Measurements from ENCODE around the gene CEP72.
"Not testable (repeated sequence)": the region's sequence is repeated elsewhere in the genome, so short reads cannot be mapped to it uniquely, and the experiment has no call there.

Gene CEP72

GRCh38 chr5:674630-675011 is 62.5 kb downstream of the CEP72 start:
- TF ChIP-seq, protein P1, sequence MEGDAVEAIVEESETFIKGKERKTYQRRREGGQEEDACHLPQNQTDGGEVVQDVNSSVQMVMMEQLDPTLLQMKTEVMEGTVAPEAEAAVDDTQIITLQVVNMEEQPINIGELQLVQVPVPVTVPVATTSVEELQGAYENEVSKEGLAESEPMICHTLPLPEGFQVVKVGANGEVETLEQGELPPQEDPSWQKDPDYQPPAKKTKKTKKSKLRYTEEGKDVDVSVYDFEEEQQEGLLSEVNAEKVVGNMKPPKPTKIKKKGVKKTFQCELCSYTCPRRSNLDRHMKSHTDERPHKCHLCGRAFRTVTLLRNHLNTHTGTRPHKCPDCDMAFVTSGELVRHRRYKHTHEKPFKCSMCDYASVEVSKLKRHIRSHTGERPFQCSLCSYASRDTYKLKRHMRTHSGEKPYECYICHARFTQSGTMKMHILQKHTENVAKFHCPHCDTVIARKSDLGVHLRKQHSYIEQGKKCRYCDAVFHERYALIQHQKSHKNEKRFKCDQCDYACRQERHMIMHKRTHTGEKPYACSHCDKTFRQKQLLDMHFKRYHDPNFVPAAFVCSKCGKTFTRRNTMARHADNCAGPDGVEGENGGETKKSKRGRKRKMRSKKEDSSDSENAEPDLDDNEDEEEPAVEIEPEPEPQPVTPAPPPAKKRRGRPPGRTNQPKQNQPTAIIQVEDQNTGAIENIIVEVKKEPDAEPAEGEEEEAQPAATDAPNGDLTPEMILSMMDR (IDR thresholded peaks at IDR 0.05; ENCODE audit: low read depth, low read length), result no peak
- no peak for DNase-seq (ENCODE audit: low read depth in 2 of 2)

DNA sequence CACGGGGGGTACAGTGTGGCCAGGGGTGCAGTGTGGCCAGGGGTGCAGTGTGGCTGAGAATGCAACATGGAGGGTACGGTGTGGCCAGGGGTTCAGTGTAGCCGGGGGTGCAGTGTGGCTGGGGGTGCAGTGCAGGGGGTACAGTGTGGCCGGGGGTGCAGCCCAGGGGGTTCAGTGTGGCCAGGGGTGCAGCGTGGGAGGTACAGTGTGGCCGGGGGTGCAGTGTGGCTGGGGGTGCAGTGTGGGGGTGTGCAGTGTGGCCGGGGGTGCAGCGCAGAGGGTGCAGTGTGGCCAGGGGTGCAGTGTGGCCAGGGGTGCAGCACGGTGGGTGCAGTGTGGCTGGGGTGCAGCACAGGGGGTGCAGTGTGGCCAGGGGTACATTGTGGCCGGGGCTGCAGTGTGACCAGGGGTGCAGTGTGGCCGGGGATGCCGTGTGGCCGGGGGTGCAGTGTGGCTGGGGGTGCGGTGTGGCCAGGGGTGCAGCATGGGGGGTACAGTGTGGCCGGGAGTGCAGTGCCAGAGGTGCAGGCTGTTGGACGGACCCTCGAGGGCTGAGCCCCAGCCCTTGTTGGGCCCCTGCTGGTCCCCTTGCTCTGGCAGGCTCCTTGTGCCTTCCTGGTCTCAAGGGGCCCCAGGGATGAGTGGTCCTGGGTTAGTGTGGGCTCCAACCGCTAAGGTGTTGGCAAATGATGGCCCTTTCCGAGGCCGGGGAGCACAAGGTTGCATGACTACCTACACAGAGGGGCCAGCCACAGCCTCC is 63.2 kb downstream of the CEP72 start:
- TF ChIP-seq, protein P1 (IDR thresholded peaks at IDR 0.05; ENCODE audit: low read depth, low read length), result no peak
- no peak overlapping the region for H3K4me3 ChIP-seq (replicated peaks in 1 of 2; ENCODE audit: low read depth in 2 of 2, low read length in 2 of 2)
- DNase-seq (ENCODE audit: low read depth in 2 of 2), result no peak

More at GRCh38 chr5:674630-675011, 62.5 kb downstream of the CEP72 start:
- no peak overlapping the region for H3K4me3 ChIP-seq (replicated peaks in 1 of 2; ENCODE audit: low read depth in 2 of 2, low read length in 2 of 2)

- no peak overlapping the region for H3K4me3 ChIP-seq (replicated peaks in 1 of 2; ENCODE audit: low read depth in 2 of 2, low read length in 2 of 2)
- no peak for DNase-seq (ENCODE audit: low read depth in 2 of 2)
- TF ChIP-seq, protein P1 (IDR thresholded peaks at IDR 0.05; ENCODE audit: low read depth, low read length), result no peak
Observed at GRCh38 chr5:675871-676698, 63.9 kb downstream of the CEP72 start.

- no peak for DNase-seq (ENCODE audit: low read depth in 2 of 2)
- TF ChIP-seq, protein P1 (IDR thresholded peaks at IDR 0.05; ENCODE audit: low read depth, low read length), result no peak
- H3K4me3 ChIP-seq (replicated peaks in 1 of 2; ENCODE audit: low read depth in 2 of 2, low read length in 2 of 2), result no peak overlapping the region
Observed at GRCh38 chr5:676699-677076, 64.5 kb downstream of the CEP72 start.

DNA sequence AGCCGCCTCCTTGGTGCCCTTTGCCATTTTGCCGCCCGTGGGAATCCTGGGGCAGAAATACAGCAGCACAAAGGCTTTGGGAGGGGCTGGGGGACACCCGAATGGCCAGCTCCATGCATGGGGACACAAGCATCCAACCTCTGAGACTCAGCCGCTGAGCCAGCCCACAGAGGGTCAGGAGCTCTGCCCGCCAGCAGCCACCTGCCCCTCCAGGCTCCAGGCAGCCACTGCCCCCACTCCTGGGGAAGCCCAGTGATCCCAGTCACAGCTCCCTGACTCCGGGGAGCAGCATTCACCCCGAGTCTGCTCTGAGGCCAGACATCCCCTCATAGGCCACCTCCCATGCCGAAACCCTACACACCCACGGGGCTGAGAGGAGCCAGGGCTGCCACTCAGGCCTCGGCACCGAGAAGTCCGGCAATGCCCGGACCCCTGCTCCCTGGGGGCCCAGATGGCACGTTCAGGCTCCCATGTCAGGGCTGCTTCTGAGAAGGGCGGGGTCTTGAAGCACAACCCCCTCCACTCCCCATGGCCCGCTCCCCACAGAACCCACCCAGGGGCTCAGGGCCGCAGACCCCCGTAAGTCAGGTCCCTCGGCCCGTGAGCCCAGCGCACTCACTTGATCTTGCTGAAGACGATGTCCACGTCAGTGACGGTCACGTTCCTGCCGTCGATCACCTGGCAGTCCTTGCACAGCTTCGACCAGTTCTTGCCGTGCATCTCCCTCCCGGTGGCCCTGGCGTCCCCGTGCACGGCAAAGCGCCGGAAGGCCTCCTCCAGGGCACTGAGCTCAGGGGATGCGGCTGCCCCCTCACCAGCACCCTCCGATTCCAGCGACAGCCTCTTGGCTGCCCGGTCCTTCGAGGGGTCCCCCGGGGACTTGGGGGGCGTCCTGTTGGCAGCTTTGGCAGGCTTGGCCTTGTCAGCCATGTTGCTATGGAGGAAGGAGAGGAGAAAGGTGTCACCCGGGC is 65.3 kb downstream of the CEP72 start:
- no peak for DNase-seq (ENCODE audit: low read depth in 2 of 2)
- TF ChIP-seq, protein P1 (IDR thresholded peaks at IDR 0.05; ENCODE audit: low read depth, low read length), result no peak
- no peak overlapping the region for H3K4me3 ChIP-seq (replicated peaks in 1 of 2; ENCODE audit: low read depth in 2 of 2, low read length in 2 of 2)

- not testable (repeated sequence) for DNase-seq (ENCODE audit: low read depth in 2 of 2); H3K4me3 ChIP-seq (replicated peaks in 1 of 2; ENCODE audit: low read depth in 2 of 2, low read length in 2 of 2)
Observed at GRCh38 chr5:678521-678920, 66.4 kb downstream of the CEP72 start.

DNA sequence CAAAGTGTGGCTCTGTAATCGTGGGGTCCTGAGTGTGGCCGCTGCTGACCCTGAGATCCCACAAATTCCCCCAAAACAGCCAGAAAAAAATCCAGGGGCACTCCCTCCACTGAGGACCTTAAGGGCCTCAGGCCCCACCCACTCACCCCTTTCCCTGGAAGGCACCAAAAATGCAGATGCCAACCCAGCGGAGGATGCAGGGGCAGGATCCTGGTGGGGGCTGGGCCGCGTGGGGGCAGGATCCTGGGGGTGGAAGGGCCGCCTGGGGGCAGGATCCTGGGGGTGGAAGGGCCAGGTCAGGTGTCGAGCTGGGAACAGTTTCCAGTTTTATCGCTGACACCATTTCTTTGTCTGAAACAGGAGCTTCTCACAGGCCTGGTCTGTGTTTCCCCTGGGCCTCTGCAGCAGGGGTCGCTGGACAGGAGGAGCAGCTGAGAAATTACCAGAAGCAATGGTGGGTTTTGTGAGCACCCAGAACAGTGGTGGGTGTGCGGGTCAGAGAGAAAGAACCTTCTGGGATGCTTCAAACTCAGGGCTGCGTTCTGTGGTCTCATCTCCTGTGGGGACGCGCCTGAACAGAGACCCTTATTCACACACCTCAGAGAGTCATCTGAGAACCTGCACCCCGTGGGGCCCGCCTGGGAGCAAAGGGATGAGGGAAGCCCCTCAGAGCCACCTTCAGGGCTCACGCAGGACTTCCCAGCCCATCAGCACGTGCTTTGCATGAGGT is 67.2 kb downstream of the CEP72 start:
- DNase-seq (ENCODE audit: low read depth in 2 of 2); H3K4me3 ChIP-seq (replicated peaks in 1 of 2; ENCODE audit: low read depth in 2 of 2, low read length in 2 of 2): not testable (repeated sequence)

- DNase-seq (ENCODE audit: low read depth in 2 of 2); H3K4me3 ChIP-seq (replicated peaks in 1 of 2; ENCODE audit: low read depth in 2 of 2, low read length in 2 of 2): not testable (repeated sequence)
Observed at GRCh38 chr5:680118-680795, 68.1 kb downstream of the CEP72 start.

GRCh38 chr5:680836-681235 is 68.7 kb downstream of the CEP72 start:
- not testable (repeated sequence) for DNase-seq (ENCODE audit: low read depth in 2 of 2); H3K4me3 ChIP-seq (replicated peaks in 1 of 2; ENCODE audit: low read depth in 2 of 2, low read length in 2 of 2)

All from cardiac fibroblast (primary cell).